ENCODE measurements around the gene LRRC4B.

Gene LRRC4B

GRCh38 chr19:50551715-50552187, 16.5 kb downstream of the LRRC4B start (continued):
- TF ChIP-seq GLI4 (tag by site-specific recombination; IDR thresholded peaks at IDR 0.05): no peak
- TF ChIP-seq ZNF658 (tag by site-specific recombination; IDR thresholded peaks at IDR 0.05): no peak
- TF ChIP-seq ZNF398 (tag by site-specific recombination; IDR thresholded peaks at IDR 0.05): peak; percentile 81
- TF ChIP-seq ZSCAN30 (tag by site-specific recombination; IDR thresholded peaks at IDR 0.05): no peak
- TF ChIP-seq ZSCAN16 (tag by site-specific recombination; IDR thresholded peaks at IDR 0.05): no peak

- Histone ChIP-seq H3K27ac (ENCODE audit: extremely low read depth, low read depth, low read length) (no peak overlapping the region), H3K36me3 (ENCODE audit: control insufficient read depth in 2 of 2, insufficient read depth in 1 of 2, low read length in 2 of 2) (no peaks in the 10 kb centered on the region), H3K4me3 (ENCODE audit: low read depth, low read length) (no peak overlapping the region), H3K9me3 (ENCODE audit: control insufficient read depth, insufficient read depth, low read depth, low read length) (no peaks in the 10 kb centered on the region), H3K4me1 (ENCODE audit: control insufficient read depth, insufficient read depth, low read length) (no peaks in the 10 kb centered on the region; the same call in 1 of the 2 replicates)
- ChIA-PET CTCF (interaction anchor here (12.9 kb wide), 1 partner anchor 14 kb away, joined by 210 read pairs; no protein-coding TSS in a partner anchor), POLR2A (no interaction called here)
- TF ChIP-seq ZNF777 (tag by site-specific recombination; IDR thresholded peaks at IDR 0.05; ENCODE audit: borderline replicate concordance) (no peak), ZNF626 (tag by site-specific recombination; IDR thresholded peaks at IDR 0.05) (no peak), ZFP3 (tag by site-specific recombination; IDR thresholded peaks at IDR 0.05; ENCODE audit: low read depth) (no peak), EGR2 (tag by site-specific recombination; IDR thresholded peaks at IDR 0.05; ENCODE audit: low read depth) (peak; percentile 45; the same call in 1 of the 2 replicates)
These were observed 17.1 kb downstream of the LRRC4B start for GRCh38 chr19:50551034-50551714.

GRCh38 chr19:50550594-50550966, 17.7 kb downstream of the LRRC4B start:
- Histone ChIP-seq H3K36me3 (ENCODE audit: control insufficient read depth in 2 of 2, insufficient read depth in 1 of 2, low read length in 2 of 2) (no peaks in the 10 kb centered on the region), H3K4me1 (ENCODE audit: control insufficient read depth, insufficient read depth, low read length) (no peaks in the 10 kb centered on the region; the same call in 1 of the 2 replicates), H3K9me3 (ENCODE audit: control insufficient read depth, insufficient read depth, low read depth, low read length) (no peaks in the 10 kb centered on the region), H3K4me3 (ENCODE audit: low read depth, low read length) (no peak overlapping the region), H3K27ac (ENCODE audit: extremely low read depth, low read depth, low read length) (no peak overlapping the region)
- ChIA-PET POLR2A (no interaction called here), CTCF (interaction anchor here (1.4 kb wide), 1 partner anchor 13 kb away, joined by 11 read pairs; no protein-coding TSS in a partner anchor)
- no peak for TF ChIP-seq ZNF837 (tag by site-specific recombination; IDR thresholded peaks at IDR 0.05)
- no peak for TF ChIP-seq ZNF558 (tag by site-specific recombination; IDR thresholded peaks at IDR 0.05)

- no peaks in the 10 kb centered on the region for H3K9me3 ChIP-seq (ENCODE audit: control insufficient read depth, insufficient read depth, low read depth, low read length)
- ChIA-PET CTCF (interaction anchor here (1.0 to 1.4 kb wide), 2 partner anchors 12 to 232 kb away, joined by 6 to 11 read pairs; no protein-coding TSS in a partner anchor), POLR2A (no interaction called here)
- TF ChIP-seq GLIS2 (tag by site-specific recombination; IDR thresholded peaks at IDR 0.05) (no peak), KLF9 (tag by site-specific recombination; IDR thresholded peaks at IDR 0.05; ENCODE audit: low read depth) (no peak), ZNF626 (tag by site-specific recombination; IDR thresholded peaks at IDR 0.05) (no peak), ZFHX2 (tag by site-specific recombination; conservative IDR thresholded peaks at IDR 0.05) (peak; percentile 32; the same call in 1 of the 2 replicates), ZNF621 (tag by site-specific recombination; IDR thresholded peaks at IDR 0.05) (no peak), ZNF571 (tag by site-specific recombination; IDR thresholded peaks at IDR 0.05) (no peak)
- no peak overlapping the region for H3K27ac ChIP-seq (ENCODE audit: extremely low read depth, low read depth, low read length)
- H3K4me1 ChIP-seq (ENCODE audit: control insufficient read depth, insufficient read depth, low read length): no peaks in the 10 kb centered on the region; the same call in 1 of the 2 replicates
- H3K4me3 ChIP-seq (ENCODE audit: low read depth, low read length): no peak overlapping the region
- no peaks in the 10 kb centered on the region for H3K36me3 ChIP-seq (ENCODE audit: control insufficient read depth in 2 of 2, insufficient read depth in 1 of 2, low read length in 2 of 2)
These were observed 18.2 kb downstream of the LRRC4B start for GRCh38 chr19:50549927-50550593.
